ENCODE measurements around the gene OR2T12. TPM values are rescaled to one million over a fixed set of nuclear protein-coding genes. Genes with fewer than 3 reads are reported as not detected.

Gene OR2T12
- not detected in 2 replicates for total RNA-seq

GRCh38 chr1:248303324-248303723 lies at the start of gene OR2T12:
Gene OR2T12, minus strand, starts transcription at chr1:248303424. Its CDS starts 7,846 bp downstream, at chr1:248295578.

GRCh38 chr1:248348475-248348874 lies 45.3 kb upstream of the OR2T12 start, which contains the start of gene OR14C36:
Gene OR14C36, plus strand, starts transcription at chr1:248348775. Its CDS starts 0 bp downstream, at chr1:248348775.

GRCh38 chr1:248324468-248324867 lies 21.2 kb upstream of the OR2T12 start, which contains the start of gene OR2M7:
Gene OR2M7, minus strand, starts transcription at chr1:248324568. Its CDS starts 0 bp downstream, at chr1:248324568.

GRCh38 chr1:248277876-248278275 lies 25.3 kb downstream of the OR2T12 start, which contains the start of gene OR2T33:
Gene OR2T33, minus strand, starts transcription at chr1:248277976. Its CDS starts 4,162 bp downstream, at chr1:248273814.

Other genes starting within 250 kb of the OR2T12 start
- not detected in 2 replicates for gene OR2L13, start 208.2 kb downstream of the OR2T12 start, total RNA-seq
- gene OR2M5, start 158.3 kb downstream of the OR2T12 start, total RNA-seq: not detected in 2 replicates
- gene OR2M2, start 128.6 kb downstream of the OR2T12 start, total RNA-seq: not detected in 2 replicates
- not detected in 2 replicates for gene OR2M3, start 106.2 kb downstream of the OR2T12 start, total RNA-seq
- gene OR2M4, start 72.0 kb downstream of the OR2T12 start, total RNA-seq: not detected in 2 replicates
- not detected in 2 replicates for gene OR2T33, start 25.4 kb downstream of the OR2T12 start, total RNA-seq
- not detected in 2 replicates for gene OR2M7, start 21.1 kb upstream of the OR2T12 start, total RNA-seq
- gene OR14C36, start 45.4 kb upstream of the OR2T12 start, total RNA-seq: not detected in 2 replicates
- gene OR2T4, start 58.2 kb upstream of the OR2T12 start, total RNA-seq: not detected in 2 replicates
- gene OR2T6, start 72.3 kb upstream of the OR2T12 start, total RNA-seq: not detected in 2 replicates
- gene OR2T1, start 99.6 kb upstream of the OR2T12 start, total RNA-seq: not detected in 2 replicates
- gene OR2T2, start 142.2 kb upstream of the OR2T12 start, total RNA-seq: not detected in 2 replicates
- 0.24 TPM in 1 of 2 replicates, not detected in the other for gene OR2T3, start 169.9 kb upstream of the OR2T12 start, total RNA-seq
- not detected in 2 replicates for gene OR2T5, start 185.2 kb upstream of the OR2T12 start, total RNA-seq
- gene OR2G6, start 204.6 kb upstream of the OR2T12 start, total RNA-seq: not detected in 2 replicates